Measurements from ENCODE around the gene TRIM44.
"Not testable (repeated sequence)": the region's sequence is repeated elsewhere in the genome, so short reads cannot be mapped to it uniquely, and the experiment has no call there.

The TRIM44 gene

DNA sequence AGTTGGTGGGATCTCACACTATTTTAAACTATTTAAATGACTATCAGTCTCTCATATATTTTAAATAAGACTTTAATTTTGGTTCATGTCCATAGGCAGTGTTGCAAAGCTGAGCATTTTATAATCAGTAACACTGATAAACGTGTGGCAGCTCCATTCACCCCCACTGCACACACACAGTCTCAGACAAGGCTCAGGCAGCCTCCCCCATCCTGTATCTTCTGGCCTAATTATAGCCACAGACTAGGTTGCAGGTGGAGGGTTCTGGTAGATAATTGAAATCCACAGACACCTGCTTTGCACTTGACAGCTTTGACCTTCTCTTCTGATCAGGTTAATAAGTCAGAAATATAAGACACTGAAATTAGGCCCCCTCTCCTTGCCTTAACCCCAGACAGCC, 162.8 kb downstream of the TRIM44 start:
- H3K27me3 ChIP-seq (replicated peaks) = no peaks in the 10 kb centered on the region
- no peak overlapping the region for H3K27ac ChIP-seq
- in situ Hi-C loops (cut with HindIII; ENCODE audit: low pct_ligation_motif_present, low sequenced_read_pairs) = no loop called here
- TF ChIP-seq, protein P1, sequence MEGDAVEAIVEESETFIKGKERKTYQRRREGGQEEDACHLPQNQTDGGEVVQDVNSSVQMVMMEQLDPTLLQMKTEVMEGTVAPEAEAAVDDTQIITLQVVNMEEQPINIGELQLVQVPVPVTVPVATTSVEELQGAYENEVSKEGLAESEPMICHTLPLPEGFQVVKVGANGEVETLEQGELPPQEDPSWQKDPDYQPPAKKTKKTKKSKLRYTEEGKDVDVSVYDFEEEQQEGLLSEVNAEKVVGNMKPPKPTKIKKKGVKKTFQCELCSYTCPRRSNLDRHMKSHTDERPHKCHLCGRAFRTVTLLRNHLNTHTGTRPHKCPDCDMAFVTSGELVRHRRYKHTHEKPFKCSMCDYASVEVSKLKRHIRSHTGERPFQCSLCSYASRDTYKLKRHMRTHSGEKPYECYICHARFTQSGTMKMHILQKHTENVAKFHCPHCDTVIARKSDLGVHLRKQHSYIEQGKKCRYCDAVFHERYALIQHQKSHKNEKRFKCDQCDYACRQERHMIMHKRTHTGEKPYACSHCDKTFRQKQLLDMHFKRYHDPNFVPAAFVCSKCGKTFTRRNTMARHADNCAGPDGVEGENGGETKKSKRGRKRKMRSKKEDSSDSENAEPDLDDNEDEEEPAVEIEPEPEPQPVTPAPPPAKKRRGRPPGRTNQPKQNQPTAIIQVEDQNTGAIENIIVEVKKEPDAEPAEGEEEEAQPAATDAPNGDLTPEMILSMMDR (IDR thresholded peaks at IDR 0.05; ENCODE audit: low read depth, low read length, missing control alignments) = no peak
- no peak overlapping the region for H3K4me3 ChIP-seq (ENCODE audit: low read depth, low read length)
- DNase-seq = no peak
- H3K36me3 ChIP-seq (replicated peaks) = no peaks in the 10 kb centered on the region

DNA sequence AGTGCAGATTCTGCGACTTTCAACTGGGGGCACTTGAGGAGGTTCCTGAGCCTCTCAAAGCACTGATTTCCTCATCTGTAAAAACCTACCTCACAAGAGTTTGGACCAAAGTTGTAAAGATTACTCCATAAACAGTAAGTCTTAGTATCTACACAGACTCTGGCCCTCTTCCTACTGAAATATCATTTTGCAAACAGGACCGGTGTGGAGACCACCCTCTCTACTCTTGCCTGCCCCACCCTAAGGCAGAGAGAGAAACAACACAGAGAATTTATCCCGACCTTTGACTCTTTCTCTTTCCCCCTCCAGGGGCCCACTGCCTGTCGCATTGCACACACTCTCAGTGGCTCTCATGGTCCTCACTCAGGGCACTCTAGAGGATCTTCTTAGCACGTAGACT, 163.4 kb downstream of the TRIM44 start:
- TF ChIP-seq, protein P1 (IDR thresholded peaks at IDR 0.05; ENCODE audit: low read depth, low read length, missing control alignments) = no peak
- no peak overlapping the region for H3K27ac ChIP-seq
- H3K36me3 ChIP-seq (replicated peaks) = no peaks in the 10 kb centered on the region
- in situ Hi-C loops (cut with HindIII; ENCODE audit: low pct_ligation_motif_present, low sequenced_read_pairs) = no loop called here
- no peak for DNase-seq
- no peaks in the 10 kb centered on the region for H3K27me3 ChIP-seq (replicated peaks)
- no peak overlapping the region for H3K4me3 ChIP-seq (ENCODE audit: low read depth, low read length)

DNA sequence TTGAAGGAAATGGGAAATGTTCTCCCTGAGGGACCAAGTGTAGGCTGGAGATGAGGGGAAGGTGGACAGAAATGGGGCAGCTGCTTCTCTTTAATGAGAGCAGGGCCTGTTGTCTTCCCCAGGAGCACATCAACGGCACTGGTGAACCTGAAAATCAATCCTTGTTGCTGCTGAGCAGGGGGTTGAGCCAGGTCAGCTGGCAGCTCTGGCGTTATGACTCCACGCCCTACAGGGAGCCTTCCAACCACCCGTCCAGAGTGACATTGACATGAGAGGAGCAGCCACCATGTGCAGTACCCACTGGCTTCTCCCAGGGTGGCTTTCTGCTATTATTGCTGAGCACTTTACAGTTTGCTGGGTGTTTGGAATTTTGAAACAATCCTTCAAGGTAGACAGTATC, 164.4 kb downstream of the TRIM44 start:
- in situ Hi-C loops (cut with HindIII; ENCODE audit: low pct_ligation_motif_present, low sequenced_read_pairs) = no loop called here
- TF ChIP-seq, protein P1 (IDR thresholded peaks at IDR 0.05; ENCODE audit: low read depth, low read length, missing control alignments) = no peak
- no peak overlapping the region for H3K27ac ChIP-seq
- H3K4me3 ChIP-seq (ENCODE audit: low read depth, low read length) = no peak overlapping the region
- H3K27me3 ChIP-seq (replicated peaks) = no peaks in the 10 kb centered on the region
- no peak for DNase-seq
- no peaks in the 10 kb centered on the region for H3K36me3 ChIP-seq (replicated peaks)

DNA sequence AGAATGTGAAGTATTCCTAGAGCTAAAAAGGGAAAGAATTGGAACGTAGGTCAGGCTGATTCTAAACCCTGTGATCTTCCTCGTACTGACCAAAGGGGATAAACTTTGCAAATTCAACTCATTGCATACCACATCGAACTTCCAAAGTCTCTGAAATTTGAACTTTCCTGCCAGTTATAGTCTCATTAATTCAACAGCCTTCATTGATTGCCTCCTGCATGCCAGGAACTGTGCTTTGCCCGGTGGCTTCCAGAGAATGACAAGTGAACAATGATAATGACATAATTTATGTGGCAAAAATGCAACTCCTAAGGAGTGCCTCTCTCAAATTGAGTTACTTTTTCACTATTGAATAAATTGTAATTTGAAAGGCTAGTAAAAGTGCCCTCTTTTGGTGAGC, 173.6 kb downstream of the TRIM44 start:
- Histone ChIP-seq H3K36me3 (replicated peaks) (no peaks in the 10 kb centered on the region), H3K27ac (no peak overlapping the region), H3K4me3 (ENCODE audit: low read depth, low read length) (no peak overlapping the region), H3K27me3 (replicated peaks) (no peaks in the 10 kb centered on the region)
- in situ Hi-C loops (cut with HindIII; ENCODE audit: low pct_ligation_motif_present, low sequenced_read_pairs) = no loop called here
- TF ChIP-seq, protein P1 (IDR thresholded peaks at IDR 0.05; ENCODE audit: low read depth, low read length, missing control alignments) = no peak
- no peak for DNase-seq

DNA sequence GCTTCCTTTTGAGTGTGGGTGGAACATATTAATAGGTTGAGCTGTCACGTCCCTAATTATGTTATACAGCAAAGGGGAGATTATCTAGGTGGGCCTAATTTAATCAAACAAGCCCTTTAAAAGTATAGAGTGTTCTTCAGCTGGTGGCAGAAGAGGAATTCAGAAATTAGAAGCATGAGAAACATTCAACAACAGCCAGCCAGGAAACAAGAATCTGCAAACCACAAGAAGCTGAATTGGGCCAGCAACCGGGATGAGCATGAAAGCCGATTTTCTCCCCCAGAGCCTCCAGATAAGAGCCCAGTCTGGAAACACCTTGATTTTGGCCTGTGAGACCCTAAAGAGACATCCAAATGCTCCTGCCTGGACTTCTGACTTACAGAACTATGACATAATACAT, 175.5 kb downstream of the TRIM44 start:
- TF ChIP-seq, protein P1 (IDR thresholded peaks at IDR 0.05; ENCODE audit: low read depth, low read length, missing control alignments) = no peak
- H3K27me3 ChIP-seq (replicated peaks) = no peaks in the 10 kb centered on the region
- H3K4me3 ChIP-seq (ENCODE audit: low read depth, low read length) = no peak overlapping the region
- H3K36me3 ChIP-seq (replicated peaks) = no peaks in the 10 kb centered on the region
- in situ Hi-C loops (cut with HindIII; ENCODE audit: low pct_ligation_motif_present, low sequenced_read_pairs) = no loop called here
- no peak for DNase-seq
- no peak overlapping the region for H3K27ac ChIP-seq

DNA sequence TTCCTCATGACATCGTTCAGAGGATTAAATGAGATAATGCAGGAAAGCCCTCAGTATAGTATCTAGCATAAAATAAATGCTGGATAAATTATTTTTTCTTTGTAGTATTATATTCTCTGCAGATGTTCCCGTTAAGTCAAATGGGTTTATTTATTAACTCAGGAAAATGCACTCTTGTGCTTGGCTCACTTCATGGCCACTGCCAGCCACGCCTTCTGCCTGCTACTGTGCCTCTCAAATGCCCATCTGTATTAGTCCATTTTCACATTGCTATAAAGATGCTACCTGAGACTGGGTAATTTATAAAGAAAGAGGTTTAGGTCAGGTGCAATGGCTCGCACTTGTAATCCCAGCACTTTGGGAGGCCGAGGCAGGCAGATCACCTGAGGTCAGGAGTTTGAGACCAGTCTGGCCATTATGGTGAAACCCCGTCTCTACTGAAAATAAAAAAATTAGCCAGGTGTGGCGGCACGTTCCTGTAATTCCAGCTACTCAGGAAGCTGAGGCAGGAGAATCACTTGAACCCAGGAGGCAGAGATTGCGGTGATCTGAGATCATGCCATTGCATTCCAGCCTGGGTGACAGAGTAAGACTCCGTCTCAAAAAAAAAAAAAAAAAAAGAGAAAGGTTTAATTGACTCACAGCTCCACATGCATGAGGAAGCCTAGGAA, 176.3 kb downstream of the TRIM44 start:
- H3K27me3 ChIP-seq (replicated peaks); in situ Hi-C loops (cut with HindIII; ENCODE audit: low pct_ligation_motif_present, low sequenced_read_pairs); H3K4me3 ChIP-seq (ENCODE audit: low read depth, low read length); DNase-seq; H3K36me3 ChIP-seq (replicated peaks); H3K27ac ChIP-seq: not testable (repeated sequence)

Data from brain microvascular endothelial cell (primary cell).